Gastrocnemius medialis (tissue), 4 donors: ENCODE results near the gene CELF3.

Experiments
- POLR2A ChIP-seq, 2 donors: fragments of 450-650 bp; IDR thresholded peaks; one replicate each; pipeline ENCODE4 v1.6.1; 2017; ENCODE audit warnings: antibody characterized with exemption in 2 of 2, mild to moderate bottlenecking in 2 of 2, moderate library complexity in 2 of 2
- TF ChIP-seq, protein P1 (sequence below), 5 experiments: fragments of 450-650 bp in 3 of 5; fragments of 200-600 bp in 2 of 5; sonication (generic) in 2 of 5; IDR thresholded peaks in 4 of 5; conservative IDR thresholded peaks in 1 of 5; 1 replicate in 4 of 5; 2 replicates in 1 of 5; pipeline ENCODE4 v1.5.1; 2016 to 2019; ENCODE audit warnings: antibody characterized with exemption in 5 of 5, mild to moderate bottlenecking in 3 of 5, moderate library complexity in 3 of 5

DNA sequence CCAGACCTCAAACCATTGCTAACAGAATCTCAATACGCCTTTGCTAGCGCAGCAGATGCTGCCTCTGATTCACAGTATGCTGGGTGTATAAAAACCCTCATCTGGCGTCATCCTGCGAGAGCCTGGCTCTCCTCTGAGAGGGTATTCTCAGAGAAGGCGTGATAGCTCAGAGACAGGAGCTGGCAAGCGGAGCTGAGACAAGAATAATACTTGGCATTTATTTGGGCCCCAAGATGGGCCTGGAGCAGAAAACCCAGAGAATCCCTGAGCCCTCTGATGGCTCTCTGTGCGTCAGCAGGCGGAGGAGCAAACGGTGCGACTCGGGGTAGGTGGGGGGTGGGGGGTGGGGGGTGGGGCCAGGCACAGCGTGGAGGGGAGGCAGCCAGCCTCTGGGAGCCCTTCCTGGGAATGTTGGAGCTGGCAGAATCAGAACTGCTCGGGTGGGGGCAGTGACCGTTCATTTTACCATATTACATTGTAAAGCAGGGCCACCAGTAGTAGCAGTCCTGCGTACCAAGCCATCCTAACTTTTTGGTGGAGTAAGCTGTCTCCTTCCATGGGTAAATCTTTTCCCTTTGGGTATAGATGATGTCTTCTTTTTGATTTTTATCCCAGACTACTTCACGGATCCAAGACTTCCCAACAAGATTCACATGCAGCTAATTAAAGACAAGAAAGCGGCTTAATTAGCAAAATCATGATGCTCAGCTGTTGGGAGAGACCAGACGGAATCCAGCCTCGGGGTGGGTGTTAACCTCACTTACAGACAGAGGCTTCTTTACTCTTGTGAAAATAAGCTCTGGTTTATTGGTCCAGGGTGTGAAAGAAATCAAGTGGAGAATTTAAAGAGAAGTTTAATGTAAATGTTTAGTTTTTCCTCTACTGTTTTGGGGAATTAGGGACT, 11.8 kb upstream of the CELF3 start:
- TF ChIP-seq POLR2A (IDR thresholded peaks at IDR 0.05), result no peak
- TF ChIP-seq, protein P1, sequence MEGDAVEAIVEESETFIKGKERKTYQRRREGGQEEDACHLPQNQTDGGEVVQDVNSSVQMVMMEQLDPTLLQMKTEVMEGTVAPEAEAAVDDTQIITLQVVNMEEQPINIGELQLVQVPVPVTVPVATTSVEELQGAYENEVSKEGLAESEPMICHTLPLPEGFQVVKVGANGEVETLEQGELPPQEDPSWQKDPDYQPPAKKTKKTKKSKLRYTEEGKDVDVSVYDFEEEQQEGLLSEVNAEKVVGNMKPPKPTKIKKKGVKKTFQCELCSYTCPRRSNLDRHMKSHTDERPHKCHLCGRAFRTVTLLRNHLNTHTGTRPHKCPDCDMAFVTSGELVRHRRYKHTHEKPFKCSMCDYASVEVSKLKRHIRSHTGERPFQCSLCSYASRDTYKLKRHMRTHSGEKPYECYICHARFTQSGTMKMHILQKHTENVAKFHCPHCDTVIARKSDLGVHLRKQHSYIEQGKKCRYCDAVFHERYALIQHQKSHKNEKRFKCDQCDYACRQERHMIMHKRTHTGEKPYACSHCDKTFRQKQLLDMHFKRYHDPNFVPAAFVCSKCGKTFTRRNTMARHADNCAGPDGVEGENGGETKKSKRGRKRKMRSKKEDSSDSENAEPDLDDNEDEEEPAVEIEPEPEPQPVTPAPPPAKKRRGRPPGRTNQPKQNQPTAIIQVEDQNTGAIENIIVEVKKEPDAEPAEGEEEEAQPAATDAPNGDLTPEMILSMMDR (IDR thresholded peaks at IDR 0.05 in 4 of 5, conservative IDR thresholded peaks at IDR 0.05 in 1 of 5), result no peak
